Glutamatergic neuron (in vitro differentiated cells): ENCODE data around the gene SEC16A. TPM values are rescaled to one million over a fixed set of nuclear protein-coding genes. Genes with fewer than 3 reads are reported as not detected.
A peak's percentile ranks its signal among the peaks of the same experiment; 100 is the strongest.
"Not testable (repeated sequence)": the region's sequence is repeated elsewhere in the genome, so short reads cannot be mapped to it uniquely, and the experiment has no call there.

Experiments
- DNase-seq: peaks from one replicate; pipeline ENCODE4 v3.0.0; 2022
- H3K27ac Mint-ChIP-seq: one replicate; pipeline ENCODE4 v1.8.0; 2020; ENCODE audit warnings: mild to moderate bottlenecking, mixed read lengths, inconsistent platforms; ENCODE audit not compliant: unreplicated experiment
- H3K27me3 Mint-ChIP-seq: one replicate; pipeline ENCODE4 v1.8.0; 2020; ENCODE audit warnings: mild to moderate bottlenecking, moderate library complexity, mixed read lengths, inconsistent platforms; ENCODE audit not compliant: unreplicated experiment
- H3K36me3 Mint-ChIP-seq: one replicate; pipeline ENCODE4 v1.8.0; 2020; ENCODE audit warnings: mild to moderate bottlenecking, mixed read lengths, inconsistent platforms; ENCODE audit not compliant: unreplicated experiment
- H3K4me1 Mint-ChIP-seq: one replicate; pipeline ENCODE4 v1.8.0; 2020; ENCODE audit warnings: mild to moderate bottlenecking, low read depth, mixed read lengths, inconsistent platforms; ENCODE audit not compliant: unreplicated experiment
- H3K4me3 Mint-ChIP-seq: one replicate; pipeline ENCODE4 v1.8.0; 2020; ENCODE audit warnings: mild to moderate bottlenecking, mixed read lengths, inconsistent platforms; ENCODE audit not compliant: unreplicated experiment
- H3K9me3 Mint-ChIP-seq: one replicate; pipeline ENCODE4 v1.8.0; 2020; ENCODE audit warnings: mild to moderate bottlenecking, moderate library complexity, mixed read lengths, inconsistent platforms; ENCODE audit not compliant: unreplicated experiment
- CTCF ChIP-seq: fragments of 200-600 bp; sonication (generic); IDR thresholded peaks from one replicate; pipeline ENCODE4 v1.5.0; 2021; ENCODE audit not compliant: partially characterized antibody, unreplicated experiment
- total RNA-seq: library from RNA; stranded (reverse); fragmentation: NEBNext Ultra II Directional; extraction: Animal tissue kit (Norgen Biotek cat#: 25700); gene quantifications from one replicate; pipeline ENCODE4 v1.2.1, GENCODE V29; 2021; ENCODE audit not compliant: unreplicated experiment

SEC16A gene
- total RNA-seq, 1 donor from 2014 or later: 74.3 TPM

GRCh38 chr9:136407911-136408310, 74.9 kb downstream of the SEC16A start:
- TF ChIP-seq CTCF: no peak
- Mint-ChIP-seq H3K36me3 (no peaks in the 10 kb centered on the region), H3K27ac (no peak overlapping the region), H3K4me3 (peak overlapping the region; percentile 34), H3K9me3 (peaks cover 4% of the 10 kb centered on the region), H3K27me3 (peaks cover 5% of the 10 kb centered on the region), H3K4me1 (peaks cover 13% of the 10 kb centered on the region)
- DNase-seq: no peak

- not testable (repeated sequence) for H3K4me3 Mint-ChIP-seq, H3K36me3 Mint-ChIP-seq, H3K9me3 Mint-ChIP-seq, H3K27me3 Mint-ChIP-seq, DNase-seq, H3K27ac Mint-ChIP-seq
- H3K4me1 Mint-ChIP-seq: peaks cover 13% of the 10 kb centered on the region
These were observed 75.8 kb downstream of the SEC16A start for GRCh38 chr9:136407061-136407460.

- not testable (repeated sequence) for DNase-seq, H3K4me1 Mint-ChIP-seq, H3K36me3 Mint-ChIP-seq, H3K27me3 Mint-ChIP-seq, H3K27ac Mint-ChIP-seq, H3K9me3 Mint-ChIP-seq, H3K4me3 Mint-ChIP-seq
These were observed 76.9 kb downstream of the SEC16A start for GRCh38 chr9:136405904-136406303.

GRCh38 chr9:136405481-136405880, 77.4 kb downstream of the SEC16A start:
- H3K27me3 Mint-ChIP-seq: peaks cover 2% of the 10 kb centered on the region
- H3K36me3 Mint-ChIP-seq: no peaks in the 10 kb centered on the region
- no peak for TF ChIP-seq CTCF
- peaks cover 2% of the 10 kb centered on the region for H3K9me3 Mint-ChIP-seq
- DNase-seq: no peak
- no peak overlapping the region for H3K27ac Mint-ChIP-seq
- H3K4me1 Mint-ChIP-seq: peaks cover 7% of the 10 kb centered on the region
- H3K4me3 Mint-ChIP-seq: no peak overlapping the region

- no peak for TF ChIP-seq CTCF
- Mint-ChIP-seq H3K27ac (no peak overlapping the region), H3K9me3 (peaks cover 2% of the 10 kb centered on the region), H3K4me3 (no peak overlapping the region), H3K27me3 (peaks cover 2% of the 10 kb centered on the region), H3K4me1 (peaks cover 5% of the 10 kb centered on the region), H3K36me3 (no peaks in the 10 kb centered on the region)
- no peak for DNase-seq
These were observed 78.1 kb downstream of the SEC16A start for GRCh38 chr9:136404801-136405136.

GRCh38 chr9:136403915-136404800, 78.7 kb downstream of the SEC16A start:
- Mint-ChIP-seq H3K9me3 (peaks cover 2% of the 10 kb centered on the region), H3K36me3 (no peaks in the 10 kb centered on the region), H3K4me3 (no peak overlapping the region), H3K27ac (no peak overlapping the region), H3K27me3 (peaks cover 4% of the 10 kb centered on the region), H3K4me1 (peaks cover 2% of the 10 kb centered on the region)
- TF ChIP-seq CTCF: no peak
- no peak for DNase-seq
